GM21447 (cell line): Measurements from ENCODE around the gene FAM135A.
A peak's percentile ranks its signal among the peaks of the same experiment; 100 is the strongest.
"Not testable (repeated sequence)": the region's sequence is repeated elsewhere in the genome, so short reads cannot be mapped to it uniquely, and the experiment has no call there.

ENCODE experiments used
- ATAC-seq: cut with Tn5 transposase; IDR thresholded peaks from one replicate; pipeline ENCODE4 v1.9.1; 2021; ENCODE audit not compliant: unreplicated experiment

Gene FAM135A

GRCh38 chr6:70531133-70531532, 117.8 kb downstream of the FAM135A start:
- no peak for ATAC-seq

GRCh38 chr6:70537266-70537665, 124.0 kb downstream of the FAM135A start:
- ATAC-seq = no peak

GRCh38 chr6:70538376-70538775, 125.1 kb downstream of the FAM135A start:
- ATAC-seq = peak; percentile 86

GRCh38 chr6:70547313-70547712, 134.0 kb downstream of the FAM135A start:
- ATAC-seq = no peak

GRCh38 chr6:70547905-70548304, 134.6 kb downstream of the FAM135A start:
- no peak for ATAC-seq

GRCh38 chr6:70549327-70549726, 136.0 kb downstream of the FAM135A start:
- no peak for ATAC-seq

- no peak for ATAC-seq
Observed at GRCh38 chr6:70551566-70551965, 138.3 kb downstream of the FAM135A start.

GRCh38 chr6:70552286-70552940, 139.1 kb downstream of the FAM135A start:
- ATAC-seq = not testable (repeated sequence)

- ATAC-seq = no peak
Observed at GRCh38 chr6:70552974-70553373, 139.7 kb downstream of the FAM135A start.

- no peak for ATAC-seq
Observed at GRCh38 chr6:70557998-70558397, 144.7 kb downstream of the FAM135A start.

- not testable (repeated sequence) for ATAC-seq
Observed at GRCh38 chr6:70562401-70562800, 149.1 kb downstream of the FAM135A start.

GRCh38 chr6:70563530-70563929, 150.2 kb downstream of the FAM135A start:
- ATAC-seq = no peak

GRCh38 chr6:70566751-70567382, 153.6 kb downstream of the FAM135A start, which contains the start of gene SDHAF4:
Gene SDHAF4, plus strand, starts transcription at chr6:70566930. Its CDS starts 11 bp downstream, at chr6:70566941.
- peak; percentile 99 for ATAC-seq

GRCh38 chr6:70574643-70575042, 161.3 kb downstream of the FAM135A start:
- ATAC-seq = no peak

GRCh38 chr6:70575899-70576495, 162.7 kb downstream of the FAM135A start:
- ATAC-seq = no peak

- ATAC-seq = peak; percentile 96
Observed at GRCh38 chr6:70586114-70586513, 172.8 kb downstream of the FAM135A start.

GRCh38 chr6:70590400-70590799, 177.1 kb downstream of the FAM135A start:
- ATAC-seq = no peak

GRCh38 chr6:70592391-70593117, 179.2 kb downstream of the FAM135A start:
- ATAC-seq = no peak

- ATAC-seq = no peak
Observed at GRCh38 chr6:70593118-70593486, 179.8 kb downstream of the FAM135A start.

GRCh38 chr6:70599187-70599586, 185.9 kb downstream of the FAM135A start:
- no peak for ATAC-seq

- no peak for ATAC-seq
Observed at GRCh38 chr6:70601014-70601413, 187.7 kb downstream of the FAM135A start.

- no peak for ATAC-seq
Observed at GRCh38 chr6:70604254-70604653, 190.9 kb downstream of the FAM135A start.
